Mucosa of rectum (tissue), 2 donors: Measurements from ENCODE around the gene NHERF2.

ENCODE experiments used
- H3K27ac ChIP-seq, 2 donors: one replicate each; pipeline ENCODE4 v1.7.0; 2013; ENCODE audit warnings: inconsistent platforms in 2 of 2, low read depth in 2 of 2, low read length in 2 of 2
- H3K27me3 ChIP-seq, 2 donors: one replicate each; pipeline ENCODE4 v1.7.0; 2013; ENCODE audit warnings: low read length in 2 of 2; ENCODE audit not compliant: control insufficient read depth in 2 of 2, insufficient read depth in 2 of 2
- H3K36me3 ChIP-seq, 2 donors: one replicate each; pipeline ENCODE4 v1.7.0; 2013; ENCODE audit warnings: low read length in 2 of 2; ENCODE audit not compliant: control insufficient read depth in 2 of 2, insufficient read depth in 2 of 2
- H3K4me1 ChIP-seq, 2 donors: one replicate each; pipeline ENCODE4 v1.7.0; 2013; ENCODE audit warnings: low read length in 2 of 2, mild to moderate bottlenecking in 1 of 2; ENCODE audit not compliant: control insufficient read depth in 2 of 2, insufficient read depth in 2 of 2
- H3K4me3 ChIP-seq, 2 donors: one replicate each; pipeline ENCODE4 v1.7.0; 2013; ENCODE audit warnings: low read length in 2 of 2
- H3K9ac ChIP-seq, 2 donors: one replicate each; pipeline ENCODE4 v1.7.0; 2013; ENCODE audit warnings: low read length in 2 of 2, low read depth in 1 of 2, mild to moderate bottlenecking in 1 of 2
- H3K9me3 ChIP-seq, 2 donors: one replicate each; pipeline ENCODE4 v1.7.0; 2013; ENCODE audit warnings: low read length in 2 of 2; ENCODE audit not compliant: control insufficient read depth in 2 of 2
- donor health status: healthy.
- donor health status: Normal muscosa, but diverticular disease.

NHERF2 gene

DNA sequence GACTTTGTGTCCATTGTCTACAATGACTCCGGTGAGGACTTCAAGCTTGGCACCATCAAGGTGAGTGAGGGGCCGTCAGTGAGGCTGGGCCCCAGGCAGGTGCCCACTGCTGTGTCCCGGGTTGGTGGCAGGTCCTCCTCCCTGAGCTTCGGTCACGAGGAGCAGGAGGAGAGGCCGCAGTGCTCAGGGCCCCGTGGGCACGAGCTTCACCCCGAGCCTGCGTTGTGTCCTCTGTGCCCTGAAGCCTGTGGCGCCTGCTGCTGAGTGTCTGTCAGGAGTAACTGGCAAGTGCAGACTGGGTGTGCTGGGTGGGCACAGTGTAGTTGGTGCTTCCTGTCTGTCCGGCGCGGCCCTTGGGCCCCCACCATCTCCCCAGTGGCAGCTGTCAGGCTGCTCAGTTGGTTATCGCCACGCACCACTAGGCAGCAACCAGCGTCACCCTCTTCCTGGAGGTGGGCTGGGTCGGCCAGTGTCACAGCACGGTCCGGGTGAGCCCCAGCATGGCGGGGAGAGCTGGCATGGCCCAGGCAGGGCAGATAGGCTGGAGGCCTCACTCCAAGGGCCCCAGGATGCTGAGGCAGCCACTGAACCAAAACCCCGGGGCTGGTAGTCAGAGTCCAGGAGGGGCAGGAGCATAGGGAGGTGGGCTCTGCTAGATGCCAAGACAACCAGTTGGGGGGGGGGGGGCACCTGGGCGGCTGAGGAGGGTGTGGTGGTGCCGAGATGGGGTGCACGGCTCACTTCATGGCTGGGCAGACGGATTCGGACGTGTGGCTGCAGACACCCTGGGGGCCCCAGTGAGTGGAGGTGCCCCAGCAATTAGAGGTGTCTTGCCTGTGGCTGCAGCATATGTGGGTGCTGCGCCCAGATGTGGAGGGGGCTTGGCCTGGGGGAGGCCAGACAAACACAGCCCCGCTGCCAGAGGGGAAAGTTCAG lies 60.4 kb downstream of the NHERF2 start:
- Histone ChIP-seq H3K4me3 (no peak overlapping the region), H3K27me3 (no peaks in the 10 kb centered on the region), H3K9ac (no peak overlapping the region), H3K4me1 (peaks cover 21 to 32% of the 10 kb centered on the region in 2 donors), H3K9me3 (no peaks in the 10 kb centered on the region), H3K27ac (no peak overlapping the region), H3K36me3 (peaks cover 46 to 51% of the 10 kb centered on the region in 2 donors)

DNA sequence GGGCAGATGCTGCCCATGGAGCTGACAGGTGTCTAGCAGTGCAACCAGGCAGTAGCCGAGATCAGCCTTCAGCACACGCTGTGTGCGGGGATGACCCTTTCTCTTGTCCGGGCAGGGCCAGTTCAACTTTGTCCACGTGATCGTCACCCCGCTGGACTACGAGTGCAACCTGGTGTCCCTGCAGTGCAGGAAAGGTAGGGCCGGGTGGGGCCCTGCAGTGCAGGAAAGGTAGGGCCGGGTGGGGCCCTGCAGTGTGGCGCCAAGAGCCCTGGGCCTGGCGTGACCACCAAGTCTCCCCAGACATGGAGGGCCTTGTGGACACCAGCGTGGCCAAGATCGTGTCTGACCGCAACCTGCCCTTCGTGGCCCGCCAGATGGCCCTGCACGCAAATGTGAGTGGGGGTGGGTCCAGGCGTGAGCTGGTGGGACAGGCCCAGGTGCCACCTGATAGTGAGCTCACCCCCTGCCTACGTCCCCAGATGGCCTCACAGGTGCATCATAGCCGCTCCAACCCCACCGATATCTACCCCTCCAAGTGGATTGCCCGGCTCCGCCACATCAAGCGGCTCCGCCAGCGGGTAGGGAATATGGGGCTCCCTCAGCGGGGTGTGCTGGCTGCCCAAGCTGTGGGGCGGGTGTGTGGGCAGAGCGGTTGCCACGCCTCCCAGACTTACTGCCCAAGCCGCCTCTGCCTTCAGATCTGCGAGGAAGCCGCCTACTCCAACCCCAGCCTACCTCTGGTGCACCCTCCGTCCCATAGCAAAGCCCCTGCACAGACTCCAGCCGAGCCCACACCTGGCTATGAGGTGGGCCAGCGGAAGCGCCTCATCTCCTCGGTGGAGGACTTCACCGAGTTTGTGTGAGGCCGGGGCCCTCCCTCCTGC lies 61.3 kb downstream of the NHERF2 start:
- peaks cover 22 to 33% of the 10 kb centered on the region in 2 donors for H3K4me1 ChIP-seq
- no peak overlapping the region for H3K4me3 ChIP-seq
- H3K9ac ChIP-seq = no peak overlapping the region
- H3K27ac ChIP-seq = no peak overlapping the region
- no peaks in the 10 kb centered on the region for H3K9me3 ChIP-seq
- H3K27me3 ChIP-seq = no peaks in the 10 kb centered on the region
- peaks cover 47 to 56% of the 10 kb centered on the region in 2 donors for H3K36me3 ChIP-seq
